GM18858 (cell line): Measurements from ENCODE around the gene SYT15.
"Not testable (repeated sequence)": the region's sequence is repeated elsewhere in the genome, so short reads cannot be mapped to it uniquely, and the experiment has no call there.

ENCODE experiments used
- ATAC-seq: cut with Tn5 transposase; IDR thresholded peaks from one replicate; pipeline ENCODE4 v1.9.1; 2021; ENCODE audit not compliant: unreplicated experiment

SYT15 gene

DNA sequence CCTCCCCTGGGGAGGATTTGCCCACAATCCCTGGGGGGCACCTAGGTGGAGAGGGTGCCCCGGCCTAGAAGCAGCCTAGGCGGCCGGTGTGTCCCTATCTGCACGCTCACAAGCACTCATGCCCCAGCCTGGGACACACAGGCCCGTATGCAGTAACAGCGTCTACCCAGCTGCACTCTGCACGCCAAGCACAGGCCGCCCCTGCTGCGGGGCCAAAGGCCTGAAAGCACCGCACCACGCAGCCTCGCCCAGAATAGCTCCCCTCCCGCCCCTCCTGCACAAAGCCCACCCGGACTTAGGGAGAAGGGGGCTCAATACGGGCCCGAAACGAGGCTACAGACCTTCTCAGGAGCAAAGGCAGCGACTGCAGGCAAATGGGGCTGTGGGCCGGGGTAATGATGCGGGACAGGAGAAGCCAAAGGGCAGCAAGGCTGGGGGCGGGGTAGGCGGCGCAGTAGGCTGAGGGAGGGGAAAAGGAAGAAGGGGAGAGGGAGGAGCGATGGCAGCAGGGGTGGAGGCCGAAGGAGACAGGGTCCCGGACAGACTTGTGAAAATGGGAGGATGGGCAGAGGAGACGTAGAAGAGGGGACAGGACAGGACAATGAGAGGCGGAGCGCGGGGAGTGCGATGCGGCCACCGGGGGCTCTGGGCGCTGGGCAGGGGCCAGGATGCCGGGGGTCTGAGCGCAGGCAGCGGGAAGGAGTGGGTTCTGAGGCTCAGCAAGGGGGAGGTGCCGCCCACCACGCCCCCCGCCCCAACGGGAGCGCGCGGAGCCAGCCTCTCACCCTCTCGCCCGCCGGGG, 23.0 kb upstream of the SYT15 start:
- no peak for ATAC-seq

DNA sequence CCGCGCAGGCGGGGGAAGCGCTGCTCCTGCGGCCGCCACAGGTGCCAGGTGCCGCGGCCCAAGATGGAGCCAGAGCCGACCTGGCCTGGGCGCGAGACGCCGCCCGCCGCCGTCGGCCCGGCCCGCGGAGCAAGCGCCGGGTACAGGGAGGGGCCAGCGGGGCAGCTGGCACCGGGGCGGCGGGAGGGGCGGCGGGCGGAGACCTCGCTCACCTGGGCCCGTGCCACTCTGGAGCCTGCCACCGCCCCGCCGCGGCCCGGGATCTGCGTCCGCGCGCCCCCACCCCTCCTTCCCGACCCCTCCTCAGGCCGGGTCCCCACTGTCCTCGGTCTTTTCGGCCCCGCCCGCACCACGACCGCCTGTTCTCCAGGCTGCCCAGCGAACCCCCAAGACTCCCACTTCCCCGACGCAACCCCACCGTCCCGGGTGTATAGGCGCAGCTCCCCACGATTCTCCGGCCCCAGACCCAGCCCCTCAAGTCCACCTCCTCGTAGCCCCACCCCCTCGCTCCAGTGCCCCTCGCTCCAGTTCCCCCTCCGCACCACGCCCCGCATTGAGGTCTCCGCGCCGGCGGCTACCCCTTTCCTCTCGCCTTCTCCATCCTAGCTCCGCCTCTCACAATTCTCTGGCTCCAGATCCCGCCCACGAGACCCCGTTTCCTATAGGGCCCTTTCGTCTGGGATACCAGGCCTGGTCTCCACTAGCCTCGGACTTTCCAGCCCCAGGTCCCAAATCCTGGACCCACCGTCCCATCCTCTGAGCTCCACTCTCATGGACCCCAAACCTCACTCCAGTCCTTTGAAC, 22.2 kb upstream of the SYT15 start, which contains the start of gene GPRIN2:
TSS of gene GPRIN2 (minus strand) at position 144 of the 804 bp plus-strand sequence. CDS start 5,922 bp downstream, outside the sequence.
- ATAC-seq = no peak

- no peak for ATAC-seq
These were observed 21.4 kb upstream of the SYT15 start for GRCh38 chr10:46557319-46558121.

- no peak for ATAC-seq
These were observed 20.9 kb upstream of the SYT15 start for GRCh38 chr10:46558122-46558391.

- no peak for ATAC-seq
These were observed 20.3 kb upstream of the SYT15 start for GRCh38 chr10:46558392-46559185.

- ATAC-seq = no peak
These were observed 19.7 kb upstream of the SYT15 start for GRCh38 chr10:46559231-46559671.

DNA sequence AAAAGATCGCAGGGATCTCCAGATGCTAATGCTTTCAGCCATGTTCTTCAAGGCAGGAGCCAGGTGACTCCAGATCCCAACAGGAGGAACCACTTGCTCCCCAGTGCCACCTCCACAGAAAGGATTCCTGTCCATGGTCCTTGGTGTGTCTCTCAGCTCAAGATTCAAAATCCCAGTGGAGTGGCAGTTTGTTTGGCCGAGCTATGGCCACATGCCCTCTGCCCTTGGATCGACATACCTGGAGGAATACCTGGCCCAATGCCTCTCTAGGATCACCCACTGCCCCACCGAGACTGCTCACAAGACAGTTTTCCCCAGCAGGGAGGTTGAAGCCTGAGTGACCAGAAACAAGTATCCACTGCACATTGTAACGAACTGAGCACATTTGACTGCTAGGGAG, 18.5 kb upstream of the SYT15 start:
- ATAC-seq = no peak

DNA sequence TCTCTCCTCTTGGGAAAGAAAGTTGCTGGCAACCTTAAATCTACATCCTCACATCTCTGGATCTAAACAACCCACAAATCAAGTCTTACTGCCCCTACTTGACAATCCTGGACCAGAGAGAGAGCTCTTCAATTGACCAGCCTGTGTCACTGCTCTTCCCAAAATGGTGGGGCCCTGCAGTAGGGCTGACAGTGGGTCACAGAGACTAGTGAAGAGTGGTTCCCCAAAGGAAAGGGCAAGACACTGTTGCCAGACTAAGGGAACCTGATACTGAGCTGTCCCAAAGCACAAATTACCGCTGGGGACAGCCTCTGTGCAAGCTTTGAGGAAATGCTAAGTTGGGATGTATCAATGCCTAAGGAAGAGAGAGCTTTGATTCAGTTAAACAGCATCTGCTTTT, 18.0 kb upstream of the SYT15 start:
- ATAC-seq = no peak

- not testable (repeated sequence) for ATAC-seq
These were observed 13.2 kb upstream of the SYT15 start for GRCh38 chr10:46565591-46566332.

- not testable (repeated sequence) for ATAC-seq
These were observed 11.8 kb upstream of the SYT15 start for GRCh38 chr10:46567151-46567550.

GRCh38 chr10:46570655-46571054, 8.3 kb upstream of the SYT15 start:
- ATAC-seq = not testable (repeated sequence)

- not testable (repeated sequence) for ATAC-seq
These were observed 6.2 kb upstream of the SYT15 start for GRCh38 chr10:46572765-46573164.

- not testable (repeated sequence) for ATAC-seq
These were observed 5.6 kb upstream of the SYT15 start for GRCh38 chr10:46573314-46573713.

DNA sequence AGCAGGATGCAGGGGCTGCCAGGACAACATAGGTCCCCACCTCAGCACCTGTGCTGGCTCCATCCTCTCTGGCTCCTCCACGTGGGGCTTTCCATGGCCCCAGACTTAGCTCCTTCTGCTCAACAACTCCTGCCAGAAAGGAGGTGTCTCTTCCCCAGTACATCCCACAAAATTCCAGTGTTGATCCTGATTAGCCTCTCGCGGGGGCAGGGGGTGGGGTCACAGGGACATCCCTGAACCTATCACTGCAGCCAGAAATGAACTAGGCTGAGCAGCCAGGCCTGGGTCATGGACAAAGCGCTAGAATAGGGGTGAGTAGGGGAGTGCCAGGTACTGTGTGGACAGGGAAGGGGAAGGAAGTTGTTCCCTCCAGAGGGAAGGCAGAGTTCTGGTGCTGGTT, 5.0 kb upstream of the SYT15 start:
- not testable (repeated sequence) for ATAC-seq

- not testable (repeated sequence) for ATAC-seq
These were observed 1.1 kb upstream of the SYT15 start for GRCh38 chr10:46577624-46578473.

GRCh38 chr10:46579378-46579777, 450 bp downstream of the SYT15 start:
- not testable (repeated sequence) for ATAC-seq

DNA sequence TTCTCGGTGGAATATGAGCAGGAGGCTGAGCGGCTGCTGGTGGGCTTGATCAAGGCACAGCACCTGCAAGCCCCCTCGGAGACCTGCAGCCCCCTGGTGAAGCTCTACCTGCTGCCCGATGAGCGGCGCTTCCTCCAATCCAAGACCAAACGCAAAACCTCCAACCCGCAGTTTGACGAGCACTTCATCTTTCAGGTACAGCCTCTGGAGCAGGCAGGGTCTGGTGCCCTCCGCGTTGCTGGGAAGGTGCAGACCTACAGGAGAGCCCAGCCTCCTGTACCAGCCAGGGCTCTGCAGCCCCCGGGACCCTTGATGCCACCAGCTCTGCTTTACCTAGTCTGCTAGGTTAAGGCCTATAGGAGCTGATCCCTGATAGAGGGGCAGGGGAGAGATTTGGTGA, 3.1 kb downstream of the SYT15 start:
- ATAC-seq = not testable (repeated sequence)

DNA sequence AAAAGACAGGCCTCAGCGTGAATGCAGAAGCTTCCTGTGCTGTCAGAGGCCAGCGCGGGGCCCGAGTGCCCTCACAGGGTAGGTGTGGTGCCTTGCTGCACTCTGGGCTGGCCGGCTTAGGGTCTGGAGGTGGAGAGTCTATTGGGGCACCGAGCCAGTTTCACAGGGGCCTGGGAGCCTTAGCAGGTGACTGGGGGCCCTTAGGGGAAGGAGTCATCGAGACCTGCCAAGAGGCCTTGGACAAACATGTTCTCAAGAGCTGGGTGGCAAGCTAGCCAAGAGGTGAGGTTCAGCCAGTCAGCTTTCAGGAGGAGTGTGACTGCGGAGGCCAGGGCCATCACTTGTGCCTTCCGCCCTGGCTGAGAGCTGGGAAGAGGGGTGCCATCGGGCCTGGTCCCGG, 3.6 kb downstream of the SYT15 start:
- ATAC-seq = not testable (repeated sequence)

DNA sequence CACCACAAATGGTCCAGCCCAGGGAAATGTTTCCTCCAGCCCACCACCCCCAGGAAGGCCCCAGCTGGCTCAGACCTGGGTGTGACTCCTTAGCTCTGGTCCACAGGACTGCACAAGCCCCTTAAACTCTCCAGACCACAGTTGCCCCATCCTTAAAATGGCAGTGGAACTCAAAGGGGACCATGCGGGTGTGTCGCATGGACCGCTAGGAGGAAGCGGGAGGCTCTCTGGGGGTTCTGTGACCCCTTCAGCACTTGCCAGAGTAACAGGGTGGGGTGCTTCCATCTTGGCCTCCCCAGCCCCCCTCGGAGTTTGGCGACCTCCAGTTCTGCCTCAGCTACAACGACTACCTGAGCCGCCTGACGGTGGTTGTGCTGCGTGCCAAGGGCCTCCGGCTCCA, 5.3 kb downstream of the SYT15 start:
- not testable (repeated sequence) for ATAC-seq
